PFSK-1 (cell line): ENCODE measurements around the gene SMARCA1.

ENCODE experiments used
- POLR2AphosphoS5 ChIP-seq: IDR thresholded peaks from 2 replicates; pipeline ENCODE4 v1.6.1; 2012; ENCODE audit warnings: low read depth, mild to moderate bottlenecking, control low read depth, low read length, moderate library complexity
- SIN3A ChIP-seq: IDR thresholded peaks from 2 replicates; pipeline ENCODE4 v1.6.1; 2012; ENCODE audit warnings: mild to moderate bottlenecking, low read length, moderate library complexity, borderline replicate concordance; ENCODE audit not compliant: insufficient read depth
- TF ChIP-seq, protein P1 (sequence below), 2 experiments: IDR thresholded peaks; 2 replicates each; pipeline versions ENCODE4 v1.6.1 to v1.8.0; 2011 to 2012; ENCODE audit warnings: low read depth in 2 of 2, low read length in 2 of 2, control low read depth in 1 of 2, inconsistent platforms in 1 of 2, mild to moderate bottlenecking in 1 of 2, moderate library complexity in 1 of 2; ENCODE audit not compliant: insufficient read depth in 1 of 2

DNA sequence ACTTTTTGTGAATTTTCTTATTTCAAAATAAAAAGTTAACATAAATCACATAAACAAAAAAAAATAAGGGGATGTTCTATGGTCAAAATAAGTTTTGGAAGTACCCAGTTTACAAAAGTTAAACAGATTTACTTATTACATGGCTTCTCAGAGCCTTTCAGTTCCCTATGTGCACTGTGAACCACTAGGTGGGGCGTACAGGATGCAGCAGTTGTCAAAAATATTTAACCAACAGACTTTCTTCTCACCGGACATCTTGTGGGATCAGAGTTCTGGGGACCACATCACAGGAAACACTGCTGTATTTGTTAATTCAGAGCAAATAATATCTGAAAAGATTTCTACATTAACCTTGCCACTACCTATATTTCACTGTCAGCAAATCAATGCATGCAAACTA, 74.1 kb downstream of the SMARCA1 start:
- TF ChIP-seq SIN3A (no peak), POLR2AphosphoS5 (no peak)
- TF ChIP-seq, protein P1, sequence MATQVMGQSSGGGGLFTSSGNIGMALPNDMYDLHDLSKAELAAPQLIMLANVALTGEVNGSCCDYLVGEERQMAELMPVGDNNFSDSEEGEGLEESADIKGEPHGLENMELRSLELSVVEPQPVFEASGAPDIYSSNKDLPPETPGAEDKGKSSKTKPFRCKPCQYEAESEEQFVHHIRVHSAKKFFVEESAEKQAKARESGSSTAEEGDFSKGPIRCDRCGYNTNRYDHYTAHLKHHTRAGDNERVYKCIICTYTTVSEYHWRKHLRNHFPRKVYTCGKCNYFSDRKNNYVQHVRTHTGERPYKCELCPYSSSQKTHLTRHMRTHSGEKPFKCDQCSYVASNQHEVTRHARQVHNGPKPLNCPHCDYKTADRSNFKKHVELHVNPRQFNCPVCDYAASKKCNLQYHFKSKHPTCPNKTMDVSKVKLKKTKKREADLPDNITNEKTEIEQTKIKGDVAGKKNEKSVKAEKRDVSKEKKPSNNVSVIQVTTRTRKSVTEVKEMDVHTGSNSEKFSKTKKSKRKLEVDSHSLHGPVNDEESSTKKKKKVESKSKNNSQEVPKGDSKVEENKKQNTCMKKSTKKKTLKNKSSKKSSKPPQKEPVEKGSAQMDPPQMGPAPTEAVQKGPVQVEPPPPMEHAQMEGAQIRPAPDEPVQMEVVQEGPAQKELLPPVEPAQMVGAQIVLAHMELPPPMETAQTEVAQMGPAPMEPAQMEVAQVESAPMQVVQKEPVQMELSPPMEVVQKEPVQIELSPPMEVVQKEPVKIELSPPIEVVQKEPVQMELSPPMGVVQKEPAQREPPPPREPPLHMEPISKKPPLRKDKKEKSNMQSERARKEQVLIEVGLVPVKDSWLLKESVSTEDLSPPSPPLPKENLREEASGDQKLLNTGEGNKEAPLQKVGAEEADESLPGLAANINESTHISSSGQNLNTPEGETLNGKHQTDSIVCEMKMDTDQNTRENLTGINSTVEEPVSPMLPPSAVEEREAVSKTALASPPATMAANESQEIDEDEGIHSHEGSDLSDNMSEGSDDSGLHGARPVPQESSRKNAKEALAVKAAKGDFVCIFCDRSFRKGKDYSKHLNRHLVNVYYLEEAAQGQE (IDR thresholded peaks at IDR 0.05; ENCODE audit: insufficient read depth in 1 of 2, low read depth in 2 of 2, low read length in 2 of 2) = no peak
